Pons (tissue), 1 donor: ENCODE measurements around the gene NAALADL2.

ENCODE experiments used
- DNase-seq: peaks from one replicate; pipeline ENCODE4 v3.0.0-alpha.2; 2016; ENCODE audit warnings: low spot score

Gene NAALADL2

GRCh38 chr3:175857666-175858270 lies 998.6 kb downstream of the NAALADL2 start:
- DNase-seq: no peak
